ENCODE measurements around the gene AK9.

Gene AK9

DNA sequence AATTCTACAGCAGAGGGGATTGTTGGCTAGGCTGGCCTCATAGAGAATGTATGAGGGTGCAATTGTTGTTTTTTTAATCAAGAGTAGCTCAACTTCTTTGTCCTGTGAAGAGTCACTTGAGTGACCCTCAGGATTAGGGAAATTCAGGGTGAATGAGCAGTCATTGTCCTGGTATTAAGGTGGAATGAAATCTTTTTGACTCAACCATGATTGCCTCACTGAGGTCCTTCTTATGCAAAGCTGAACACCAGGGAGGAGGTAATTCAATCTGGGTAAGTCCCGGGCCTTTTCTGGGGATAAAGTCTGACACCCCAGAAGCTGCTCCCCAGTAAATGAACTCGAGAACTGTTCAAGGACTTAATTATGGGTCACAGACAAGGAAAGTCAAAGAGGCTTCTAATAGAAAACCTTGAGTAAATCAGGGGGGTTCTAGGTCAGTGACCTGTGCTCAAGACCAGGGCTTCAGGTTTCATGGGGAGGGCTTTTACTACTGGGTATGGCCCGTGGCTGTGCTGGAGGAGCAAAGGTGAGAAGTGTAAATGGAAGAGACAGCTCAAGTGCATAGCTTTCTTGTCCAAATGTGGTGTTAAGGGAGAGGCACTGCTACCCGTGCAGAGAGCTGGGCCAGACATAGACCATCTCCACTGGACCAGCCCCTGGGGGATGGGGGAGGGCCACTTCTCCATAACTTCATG, 182.7 kb downstream of the AK9 start:
- DNase-seq (ENCODE audit: low read depth) = no peak
- TF ChIP-seq, protein P1, sequence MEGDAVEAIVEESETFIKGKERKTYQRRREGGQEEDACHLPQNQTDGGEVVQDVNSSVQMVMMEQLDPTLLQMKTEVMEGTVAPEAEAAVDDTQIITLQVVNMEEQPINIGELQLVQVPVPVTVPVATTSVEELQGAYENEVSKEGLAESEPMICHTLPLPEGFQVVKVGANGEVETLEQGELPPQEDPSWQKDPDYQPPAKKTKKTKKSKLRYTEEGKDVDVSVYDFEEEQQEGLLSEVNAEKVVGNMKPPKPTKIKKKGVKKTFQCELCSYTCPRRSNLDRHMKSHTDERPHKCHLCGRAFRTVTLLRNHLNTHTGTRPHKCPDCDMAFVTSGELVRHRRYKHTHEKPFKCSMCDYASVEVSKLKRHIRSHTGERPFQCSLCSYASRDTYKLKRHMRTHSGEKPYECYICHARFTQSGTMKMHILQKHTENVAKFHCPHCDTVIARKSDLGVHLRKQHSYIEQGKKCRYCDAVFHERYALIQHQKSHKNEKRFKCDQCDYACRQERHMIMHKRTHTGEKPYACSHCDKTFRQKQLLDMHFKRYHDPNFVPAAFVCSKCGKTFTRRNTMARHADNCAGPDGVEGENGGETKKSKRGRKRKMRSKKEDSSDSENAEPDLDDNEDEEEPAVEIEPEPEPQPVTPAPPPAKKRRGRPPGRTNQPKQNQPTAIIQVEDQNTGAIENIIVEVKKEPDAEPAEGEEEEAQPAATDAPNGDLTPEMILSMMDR (IDR thresholded peaks at IDR 0.05; ENCODE audit: low read length, missing control alignments) = no peak
- no peak overlapping the region for H3K4me3 ChIP-seq (replicated peaks; ENCODE audit: low read depth, low read length)

GRCh38 chr6:109507490-109508072, 183.4 kb downstream of the AK9 start:
- no peak overlapping the region for H3K4me3 ChIP-seq (replicated peaks; ENCODE audit: low read depth, low read length)
- TF ChIP-seq, protein P1 (IDR thresholded peaks at IDR 0.05; ENCODE audit: low read length, missing control alignments) = no peak
- DNase-seq (ENCODE audit: low read depth) = no peak

DNA sequence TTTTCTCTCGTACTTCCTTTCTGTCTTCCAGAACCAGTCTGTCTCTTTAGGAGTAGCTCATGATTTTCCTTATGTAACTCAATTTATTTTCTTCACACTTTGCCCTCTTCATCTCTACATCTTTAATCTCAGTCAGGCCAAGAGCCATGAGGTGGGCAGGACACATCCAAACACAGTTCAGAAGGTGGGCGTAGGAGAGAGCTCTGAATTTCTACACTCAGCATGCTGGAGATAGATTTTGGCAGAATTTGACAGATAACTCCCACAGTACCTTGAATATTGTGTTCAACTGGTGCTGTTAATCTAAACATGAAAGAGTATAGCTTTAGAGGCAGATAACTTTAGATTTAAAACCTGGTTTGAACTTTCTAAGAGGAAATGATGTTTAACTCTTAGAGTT, 184.2 kb downstream of the AK9 start:
- TF ChIP-seq, protein P1 (IDR thresholded peaks at IDR 0.05; ENCODE audit: low read length, missing control alignments) = no peak
- no peak overlapping the region for H3K4me3 ChIP-seq (replicated peaks; ENCODE audit: low read depth, low read length)
- DNase-seq (ENCODE audit: low read depth) = no peak

DNA sequence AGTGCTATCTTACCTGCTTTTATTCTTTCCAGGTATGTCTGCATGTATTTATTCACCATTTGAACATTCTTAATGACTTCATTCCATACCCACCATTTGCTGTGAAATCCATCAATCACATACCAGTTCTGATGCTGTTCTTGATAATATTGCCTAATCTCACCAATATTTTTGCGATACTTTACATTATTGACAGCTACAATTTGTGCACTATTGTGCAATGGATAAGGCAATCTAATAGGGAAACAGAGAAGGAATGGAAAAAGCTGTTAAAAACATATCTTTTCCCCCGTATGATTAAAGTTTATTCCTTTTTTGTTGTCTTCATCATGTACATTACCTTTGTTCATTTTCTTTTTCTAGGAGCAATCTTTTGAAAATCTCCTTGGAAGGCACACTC, 184.7 kb downstream of the AK9 start:
- DNase-seq (ENCODE audit: low read depth) = no peak
- no peak overlapping the region for H3K4me3 ChIP-seq (replicated peaks; ENCODE audit: low read depth, low read length)
- TF ChIP-seq, protein P1 (IDR thresholded peaks at IDR 0.05; ENCODE audit: low read length, missing control alignments) = no peak

DNA sequence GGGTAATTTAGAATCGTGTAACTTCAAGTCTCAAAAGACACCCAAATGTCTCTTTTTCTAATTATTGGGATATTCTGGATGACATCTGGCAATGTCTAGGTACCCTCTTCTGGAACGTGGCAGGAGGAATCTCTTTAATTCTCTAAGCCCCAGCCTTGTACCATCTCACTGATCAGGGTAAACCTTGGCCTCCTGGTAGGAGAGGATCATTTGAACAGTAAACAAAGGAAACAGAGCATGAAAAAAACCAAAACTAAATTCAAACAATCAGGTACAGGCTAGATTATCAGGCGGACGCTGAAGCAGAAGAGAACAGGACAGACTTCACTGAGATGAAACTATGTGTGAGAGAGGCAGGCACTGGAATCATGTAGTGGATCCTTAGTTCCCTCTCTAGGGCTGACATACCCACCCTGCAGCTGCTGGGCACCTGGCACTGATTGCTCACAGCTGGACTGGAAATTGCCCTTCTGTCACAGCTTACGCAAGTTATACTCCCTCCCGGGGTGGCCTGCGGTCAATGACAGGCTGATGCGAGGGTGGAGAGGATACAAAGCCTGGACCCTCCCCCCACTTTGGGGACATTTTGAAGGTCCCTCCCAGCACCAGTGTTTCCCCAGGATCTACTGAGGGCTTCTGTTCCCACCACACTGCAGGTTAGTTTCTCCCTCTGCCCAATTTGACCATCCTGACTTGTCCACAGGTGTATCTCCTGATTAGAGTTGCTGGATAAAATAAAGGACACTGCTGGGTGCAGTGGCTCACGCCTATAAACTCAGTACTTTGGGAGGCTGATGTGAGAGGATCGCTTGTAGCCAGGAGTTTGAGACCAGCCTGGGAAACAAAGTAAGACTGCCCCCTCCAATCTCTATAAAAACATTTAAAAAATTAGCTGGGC, 187.4 kb downstream of the AK9 start:
- TF ChIP-seq, protein P1 (IDR thresholded peaks at IDR 0.05; ENCODE audit: low read length, missing control alignments) = no peak
- no peak for DNase-seq (ENCODE audit: low read depth)
- H3K4me3 ChIP-seq (replicated peaks; ENCODE audit: low read depth, low read length) = no peak overlapping the region

- DNase-seq (ENCODE audit: low read depth) = no peak
- TF ChIP-seq, protein P1 (IDR thresholded peaks at IDR 0.05; ENCODE audit: low read length, missing control alignments) = no peak
- no peak overlapping the region for H3K4me3 ChIP-seq (replicated peaks; ENCODE audit: low read depth, low read length)
Observed at GRCh38 chr6:109498936-109499335, 192.1 kb downstream of the AK9 start.
